WTC11 (cell line): Measurements from ENCODE around the gene ADAMTSL5. TPM values are rescaled to one million over a fixed set of nuclear protein-coding genes. Genes with fewer than 3 reads are reported as not detected.

Experiments used
- ATAC-seq: fragments of 200-7000 bp; cut with Tn5 transposase; 2 replicates; pipeline ENCODE4 v1.10.0; 2021; ENCODE audit warnings: mild to moderate bottlenecking, moderate library complexity
- CTCF ChIA-PET: fragments of 300-600 bp; sonication (Branson Sonifier 250); formaldehyde crosslinking; loops from one replicate; lab custom pipeline; 2021; ENCODE audit warnings: antibody characterized with exemption; lab: Charles Lee
- POLR2A ChIA-PET: fragments of 350-600 bp; sonication (Branson Sonifier 250); formaldehyde crosslinking; loops from one replicate; lab custom pipeline; 2021; ENCODE audit warnings: antibody characterized with exemption; lab: Charles Lee
- DNase-seq: peaks from one replicate; pipeline ENCODE4 v3.0.0; 2021; ENCODE audit warnings: low spot score
- H3K27ac Mint-ChIP-seq: 2 replicates; pipeline ENCODE4 v1.8.0; 2021; ENCODE audit warnings: mixed read lengths
- H3K27me3 Mint-ChIP-seq: 2 replicates; pipeline ENCODE4 v1.8.0; 2021; ENCODE audit warnings: low read depth, mild to moderate bottlenecking, moderate library complexity, mixed read lengths
- H3K36me3 Mint-ChIP-seq: 2 replicates; pipeline ENCODE4 v1.8.0; 2021; ENCODE audit warnings: mixed read lengths
- H3K4me1 Mint-ChIP-seq: 2 replicates; pipeline ENCODE4 v1.8.0; 2022; ENCODE audit warnings: mixed read lengths
- H3K4me3 Mint-ChIP-seq: 2 replicates; pipeline ENCODE4 v1.8.0; 2021; ENCODE audit warnings: mild to moderate bottlenecking, moderate library complexity, mixed read lengths
- H3K9me3 Mint-ChIP-seq: 2 replicates; pipeline ENCODE4 v1.8.0; 2021; ENCODE audit warnings: mixed read lengths
- ATF1 ChIP-seq: sonication (generic); formaldehyde crosslinking; IDR thresholded peaks from 2 replicates; pipeline ENCODE4 v1.8.1; 2023; ENCODE audit warnings: mild to moderate bottlenecking, moderate library complexity, missing genetic modification reagents
- ATF2 ChIP-seq: sonication (generic); formaldehyde crosslinking; IDR thresholded peaks from 2 replicates; pipeline ENCODE4 v1.8.1; 2022; ENCODE audit warnings: low read depth, missing genetic modification reagents, borderline replicate concordance
- CBFB ChIP-seq: sonication (generic); formaldehyde crosslinking; IDR thresholded peaks from 2 replicates; pipeline ENCODE4 v1.8.1; 2022; ENCODE audit warnings: mild to moderate bottlenecking, low read depth, missing genetic modification reagents
- CREB1 ChIP-seq: sonication (generic); formaldehyde crosslinking; IDR thresholded peaks from 2 replicates; pipeline ENCODE4 v1.8.0; 2023; ENCODE audit warnings: mild to moderate bottlenecking, missing genetic modification reagents
- CREM ChIP-seq: sonication (generic); formaldehyde crosslinking; IDR thresholded peaks from 2 replicates; pipeline ENCODE4 v1.8.1; 2022; ENCODE audit warnings: mild to moderate bottlenecking, missing genetic modification reagents, moderate library complexity
- CTCF ChIP-seq: fragments of 200-600 bp; IDR thresholded peaks from 2 replicates; pipeline ENCODE4 v1.8.0; 2022; ENCODE audit warnings: antibody characterized with exemption
- ELF4 ChIP-seq: sonication (generic); formaldehyde crosslinking; IDR thresholded peaks from 2 replicates; pipeline ENCODE4 v1.8.1; 2022; ENCODE audit warnings: low read depth, mild to moderate bottlenecking, moderate library complexity, missing genetic modification reagents
- EMX1 ChIP-seq: fragments of 250-450 bp; sonication (Bioruptor Pico); IDR thresholded peaks from 2 replicates; pipeline ENCODE4 v1.8.0; 2021; ENCODE audit warnings: mild to moderate bottlenecking
- ESRRA ChIP-seq: sonication (generic); formaldehyde crosslinking; IDR thresholded peaks from 2 replicates; pipeline ENCODE4 v1.8.1; 2022; ENCODE audit warnings: mild to moderate bottlenecking, missing genetic modification reagents, borderline replicate concordance
- IRF1 ChIP-seq: sonication (generic); formaldehyde crosslinking; IDR thresholded peaks from 2 replicates; pipeline ENCODE4 v1.8.0; 2023; ENCODE audit warnings: missing genetic modification reagents
- IRF2 ChIP-seq: sonication (generic); formaldehyde crosslinking; IDR thresholded peaks from 2 replicates; pipeline ENCODE4 v1.8.0; 2022; ENCODE audit warnings: low read depth, missing genetic modification reagents, borderline replicate concordance
- JAZF1 ChIP-seq: fragments of 250-450 bp; sonication (Bioruptor Pico); IDR thresholded peaks from 2 replicates; pipeline ENCODE4 v1.9.0; 2021; ENCODE audit warnings: moderate library complexity, mild to moderate bottlenecking, inconsistent platforms
- MAX ChIP-seq: sonication (generic); formaldehyde crosslinking; IDR thresholded peaks from 2 replicates; pipeline ENCODE4 v1.8.0; 2022; ENCODE audit warnings: mild to moderate bottlenecking, missing genetic modification reagents
- MXD4 ChIP-seq: fragments of 250-450 bp; sonication (Bioruptor Pico); IDR thresholded peaks from 2 replicates; pipeline ENCODE4 v1.8.0; 2021; ENCODE audit warnings: mild to moderate bottlenecking, moderate library complexity, borderline replicate concordance
- NFATC4 ChIP-seq: fragments of 250-450 bp; sonication (Bioruptor Pico); IDR thresholded peaks from 2 replicates; pipeline ENCODE4 v1.9.0; 2021; ENCODE audit warnings: mild to moderate bottlenecking
- NFE2L1 ChIP-seq: sonication (generic); formaldehyde crosslinking; IDR thresholded peaks from 2 replicates; pipeline ENCODE4 v1.8.1; 2023; ENCODE audit warnings: missing genetic modification reagents
- PRRX2 ChIP-seq: fragments of 250-450 bp; sonication (Bioruptor Pico); IDR thresholded peaks from 2 replicates; pipeline ENCODE4 v1.8.0; 2021; ENCODE audit warnings: mild to moderate bottlenecking
- USF2 ChIP-seq: sonication (generic); formaldehyde crosslinking; IDR thresholded peaks from 2 replicates; pipeline ENCODE4 v1.8.1; 2023; ENCODE audit warnings: mild to moderate bottlenecking, missing genetic modification reagents, moderate library complexity
- ZBTB21 ChIP-seq: sonication (generic); formaldehyde crosslinking; IDR thresholded peaks from 2 replicates; pipeline ENCODE4 v1.8.1; 2023; ENCODE audit warnings: mild to moderate bottlenecking, missing genetic modification reagents, borderline replicate concordance
- ZNF425 ChIP-seq: fragments of 250-450 bp; sonication (Bioruptor Pico); conservative IDR thresholded peaks from 2 replicates; pipeline ENCODE4 v1.9.0; 2021; ENCODE audit warnings: mild to moderate bottlenecking
- ZNF532 ChIP-seq: fragments of 250-450 bp; sonication (Bioruptor Pico); IDR thresholded peaks from 2 replicates; pipeline ENCODE4 v1.9.0; 2021; ENCODE audit warnings: mild to moderate bottlenecking, borderline replicate concordance
- total RNA-seq: library from RNA; stranded (reverse); gene quantifications from 3 replicates; pipeline ENCODE4 v1.2.3, GENCODE V29; 2021

The ADAMTSL5 gene
- total RNA-seq, 1 experiment from 2014 or later: 1.5 TPM

- TF ChIP-seq ELF4 (CRISPR knock-in tag): no peak
Observed at GRCh38 chr19:1529430-1529816, 16.6 kb upstream of the ADAMTSL5 start (continued).

- no peak for ATAC-seq
- no peaks in the 10 kb centered on the region for H3K9me3 Mint-ChIP-seq
- H3K4me1 Mint-ChIP-seq: peaks cover 5% of the 10 kb centered on the region
- TF ChIP-seq USF2 (CRISPR knock-in tag): no peak
- TF ChIP-seq CTCF: no peak
- no peak for TF ChIP-seq JAZF1 (CRISPR knock-in tag)
- TF ChIP-seq ATF2 (CRISPR knock-in tag): no peak
- no peak for TF ChIP-seq NFE2L1 (CRISPR knock-in tag)
- no peak for TF ChIP-seq EMX1
- no peak for TF ChIP-seq ZNF532
- no peak for TF ChIP-seq CREB1 (CRISPR knock-in tag)
- no peak for TF ChIP-seq ZBTB21
- TF ChIP-seq ATF1 (CRISPR knock-in tag): no peak
- no peak for TF ChIP-seq CREM (CRISPR knock-in tag)
- TF ChIP-seq ESRRA: no peak
- TF ChIP-seq IRF2 (CRISPR knock-in tag): no peak
- TF ChIP-seq, all 79 proteins: peak for 0
- ChIA-PET POLR2A (no interaction called here), CTCF (no interaction called here)
- H3K27ac Mint-ChIP-seq: no peak overlapping the region
- H3K27me3 Mint-ChIP-seq: peaks cover 24% of the 10 kb centered on the region
- H3K36me3 Mint-ChIP-seq: no peaks in the 10 kb centered on the region
- H3K4me3 Mint-ChIP-seq: no peak overlapping the region
- no peak for DNase-seq
Observed at GRCh38 chr19:1528596-1529429, 16.0 kb upstream of the ADAMTSL5 start.

GRCh38 chr19:1527650-1528309 lies 15.0 kb upstream of the ADAMTSL5 start:
- Mint-ChIP-seq H3K36me3 (no peaks in the 10 kb centered on the region), H3K4me1 (peaks cover 5% of the 10 kb centered on the region), H3K9me3 (no peaks in the 10 kb centered on the region), H3K27ac (no peak overlapping the region), H3K4me3 (no peak overlapping the region), H3K27me3 (peaks cover 33% of the 10 kb centered on the region)
- ATAC-seq (no peak), DNase-seq (no peak)
- CTCF ChIA-PET: no interaction called here
- POLR2A ChIA-PET: no interaction called here
- TF ChIP-seq MAX (CRISPR knock-in tag): no peak
- no peak for TF ChIP-seq MXD4 (CRISPR knock-in tag)
- no peak for TF ChIP-seq ZNF425 (CRISPR knock-in tag)
- TF ChIP-seq ESRRA: no peak
- no peak for TF ChIP-seq NFATC4 (CRISPR knock-in tag)
- TF ChIP-seq PRRX2 (CRISPR knock-in tag): no peak
- no peak for TF ChIP-seq IRF1 (CRISPR knock-in tag)
- no peak for TF ChIP-seq CBFB
